Astrocyte (in vitro differentiated cells and primary cell): ENCODE data around the gene MGMT. TPM values are rescaled to one million over a fixed set of nuclear protein-coding genes. Genes with fewer than 3 reads are reported as not detected.

Source experiments
- DNase-seq: peaks from one replicate; pipeline ENCODE4 v3.0.0-alpha.2; 2010; ENCODE audit warnings: low read depth
- FAIRE-seq: peaks from 2 replicates; lab custom pipeline; 2011; peaks lifted over from hg19 to GRCh38; lab: Jason Lieb, UNC
- H2AFZ ChIP-seq: 2 replicates; pipeline ENCODE4 v1.6.0; 2012; ENCODE audit warnings: low read depth, low read length, inconsistent platforms
- H3K27ac ChIP-seq: 2 replicates; pipeline ENCODE4 v1.5.1; 2011; ENCODE audit warnings: low read depth, low read length, inconsistent platforms
- H3K27me3 ChIP-seq: 2 replicates; pipeline ENCODE4 v1.6.0; 2011; ENCODE audit warnings: low read length, inconsistent platforms; ENCODE audit not compliant: insufficient read depth
- H3K36me3 ChIP-seq: 2 replicates; pipeline ENCODE4 v1.5.1; 2011; ENCODE audit warnings: low read length, inconsistent platforms; ENCODE audit not compliant: insufficient read depth
- H3K4me1 ChIP-seq: 2 replicates; pipeline ENCODE4 v1.5.1; 2011; ENCODE audit warnings: low read length, inconsistent platforms; ENCODE audit not compliant: insufficient read depth
- H3K4me2 ChIP-seq: 2 replicates; pipeline ENCODE4 v1.6.0; 2012; ENCODE audit warnings: low read length, inconsistent platforms
- H3K4me3 ChIP-seq: 2 replicates; pipeline ENCODE4 v1.5.1; 2011; ENCODE audit warnings: low read depth, mild to moderate bottlenecking, low read length, inconsistent platforms; ENCODE audit not compliant: insufficient read depth
- H3K79me2 ChIP-seq: 2 replicates; pipeline ENCODE4 v1.6.0; 2012; ENCODE audit warnings: mild to moderate bottlenecking, low read length, inconsistent platforms; ENCODE audit not compliant: insufficient read depth
- H3K9ac ChIP-seq: 2 replicates; pipeline ENCODE4 v1.6.0; 2012; ENCODE audit warnings: mild to moderate bottlenecking, low read length, inconsistent platforms
- H3K9me3 ChIP-seq: 2 replicates; pipeline ENCODE4 v1.5.1; 2012; ENCODE audit warnings: low read depth, mild to moderate bottlenecking, low read length, inconsistent platforms; ENCODE audit not compliant: insufficient read depth
- H4K20me1 ChIP-seq: 2 replicates; pipeline ENCODE4 v1.6.0; 2012; ENCODE audit warnings: low read length, inconsistent platforms; ENCODE audit not compliant: insufficient read depth
- H3K27ac Mint-ChIP-seq: one replicate; pipeline ENCODE4 v1.8.0; 2021; ENCODE audit warnings: mild to moderate bottlenecking, mixed read lengths; ENCODE audit not compliant: unreplicated experiment
- H3K27me3 Mint-ChIP-seq: one replicate; pipeline ENCODE4 v1.8.0; 2021; ENCODE audit warnings: low read depth, mixed read lengths; ENCODE audit not compliant: unreplicated experiment
- H3K36me3 Mint-ChIP-seq: one replicate; pipeline ENCODE4 v1.8.0; 2021; ENCODE audit warnings: low read depth, mixed read lengths; ENCODE audit not compliant: unreplicated experiment
- H3K4me1 Mint-ChIP-seq: one replicate; pipeline ENCODE4 v1.8.0; 2021; ENCODE audit warnings: low read depth, mixed read lengths; ENCODE audit not compliant: unreplicated experiment
- H3K4me3 Mint-ChIP-seq: one replicate; pipeline ENCODE4 v1.8.0; 2021; ENCODE audit warnings: mild to moderate bottlenecking, moderate library complexity, mixed read lengths; ENCODE audit not compliant: unreplicated experiment
- H3K9me3 Mint-ChIP-seq: one replicate; pipeline ENCODE4 v1.8.0; 2021; ENCODE audit warnings: mild to moderate bottlenecking, mixed read lengths; ENCODE audit not compliant: unreplicated experiment
- EZH2 ChIP-seq: IDR thresholded peaks from 2 replicates; pipeline ENCODE4 v1.6.1; 2012; ENCODE audit warnings: mild to moderate bottlenecking, low read length, inconsistent platforms; ENCODE audit not compliant: insufficient read depth
- total RNA-seq: library from RNA; stranded (reverse); gene quantifications from 2 replicates; pipeline ENCODE4 v1.2.1, GENCODE V29; 2021
- TF ChIP-seq, protein P1 (sequence below): IDR thresholded peaks from 2 replicates; pipeline ENCODE4 v1.5.1; 2011; ENCODE audit warnings: low read depth, mild to moderate bottlenecking, inconsistent platforms, low read length, moderate library complexity; ENCODE audit not compliant: insufficient read depth

Gene MGMT
- total RNA-seq, 1 donor from 2014 or later, result 9.5 TPM

DNA sequence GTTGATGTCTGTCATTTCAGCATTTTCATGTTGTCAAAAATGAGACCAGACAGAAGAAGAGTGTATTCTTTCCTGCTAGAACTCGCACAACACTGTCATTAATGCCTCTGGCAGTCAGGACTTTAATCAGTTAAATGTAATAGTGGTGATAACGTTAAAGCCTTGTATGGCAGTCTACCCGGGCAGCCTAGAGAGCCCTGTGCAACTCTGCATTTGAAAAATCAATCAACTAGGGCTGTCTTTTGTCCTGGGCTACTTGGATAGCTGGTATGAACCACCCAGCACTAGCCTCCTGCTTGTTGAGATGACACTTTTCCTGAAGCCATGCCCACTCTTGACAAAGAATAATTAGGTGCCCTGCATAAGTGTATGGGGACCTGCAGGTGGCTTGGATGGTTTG, 19.8 kb downstream of the MGMT start:
- Mint-ChIP-seq H3K36me3 (peaks cover 3% of the 10 kb centered on the region), H3K4me3 (no peak overlapping the region), H3K27me3 (no peaks in the 10 kb centered on the region), H3K9me3 (peaks cover 19% of the 10 kb centered on the region), H3K4me1 (no peaks in the 10 kb centered on the region), H3K27ac (no peak overlapping the region)
- Histone ChIP-seq H2AFZ (no peak overlapping the region), H3K9ac (no peak overlapping the region), H3K27me3 (no peaks in the 10 kb centered on the region), H3K36me3 (no peaks in the 10 kb centered on the region), H3K27ac (no peak overlapping the region), H3K79me2 (no peaks in the 10 kb centered on the region), H4K20me1 (no peaks in the 10 kb centered on the region), H3K4me3 (no peak overlapping the region), H3K9me3 (peaks cover under 1% of the 10 kb centered on the region), H3K4me2 (no peak overlapping the region), H3K4me1 (no peaks in the 10 kb centered on the region)
- DNase-seq (no peak), FAIRE-seq (no peak)
- TF ChIP-seq, protein P1, sequence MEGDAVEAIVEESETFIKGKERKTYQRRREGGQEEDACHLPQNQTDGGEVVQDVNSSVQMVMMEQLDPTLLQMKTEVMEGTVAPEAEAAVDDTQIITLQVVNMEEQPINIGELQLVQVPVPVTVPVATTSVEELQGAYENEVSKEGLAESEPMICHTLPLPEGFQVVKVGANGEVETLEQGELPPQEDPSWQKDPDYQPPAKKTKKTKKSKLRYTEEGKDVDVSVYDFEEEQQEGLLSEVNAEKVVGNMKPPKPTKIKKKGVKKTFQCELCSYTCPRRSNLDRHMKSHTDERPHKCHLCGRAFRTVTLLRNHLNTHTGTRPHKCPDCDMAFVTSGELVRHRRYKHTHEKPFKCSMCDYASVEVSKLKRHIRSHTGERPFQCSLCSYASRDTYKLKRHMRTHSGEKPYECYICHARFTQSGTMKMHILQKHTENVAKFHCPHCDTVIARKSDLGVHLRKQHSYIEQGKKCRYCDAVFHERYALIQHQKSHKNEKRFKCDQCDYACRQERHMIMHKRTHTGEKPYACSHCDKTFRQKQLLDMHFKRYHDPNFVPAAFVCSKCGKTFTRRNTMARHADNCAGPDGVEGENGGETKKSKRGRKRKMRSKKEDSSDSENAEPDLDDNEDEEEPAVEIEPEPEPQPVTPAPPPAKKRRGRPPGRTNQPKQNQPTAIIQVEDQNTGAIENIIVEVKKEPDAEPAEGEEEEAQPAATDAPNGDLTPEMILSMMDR, result no peak
- no peak for TF ChIP-seq EZH2

DNA sequence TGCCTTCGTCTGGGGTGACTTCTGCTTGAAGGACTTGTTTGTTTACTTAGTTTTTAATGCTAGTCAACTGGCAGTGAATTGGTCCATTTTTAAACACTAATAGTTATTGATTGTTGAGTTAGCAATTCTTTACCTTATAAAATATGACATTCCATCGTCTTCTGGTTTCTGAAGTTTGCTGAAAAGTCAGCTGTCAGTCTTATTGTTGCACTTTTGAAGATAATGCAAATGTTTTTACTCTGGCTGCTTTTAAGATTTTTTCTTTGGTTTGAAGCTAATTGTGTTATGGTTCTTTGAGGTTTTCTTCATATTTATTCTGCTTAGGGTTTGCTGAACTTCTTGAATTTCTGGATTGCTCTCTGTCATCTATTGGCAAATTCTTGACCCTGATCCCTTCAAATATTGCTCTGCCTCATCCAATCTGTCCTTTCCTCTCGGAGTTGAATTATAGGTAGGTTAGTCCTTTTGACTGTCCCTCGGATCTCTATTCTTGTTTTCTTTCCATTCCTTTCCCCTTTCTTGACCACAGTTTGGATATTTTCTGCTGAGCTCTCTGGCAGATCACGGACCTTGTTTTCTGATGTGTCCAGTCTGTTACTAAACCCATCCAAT, 24.2 kb downstream of the MGMT start:
- Histone ChIP-seq H3K27me3 (no peaks in the 10 kb centered on the region), H3K36me3 (no peaks in the 10 kb centered on the region), H3K79me2 (no peaks in the 10 kb centered on the region), H2AFZ (no peak overlapping the region), H3K9me3 (peaks cover 4% of the 10 kb centered on the region), H3K4me2 (no peak overlapping the region), H3K27ac (no peak overlapping the region), H3K9ac (no peak overlapping the region), H4K20me1 (no peaks in the 10 kb centered on the region), H3K4me3 (no peak overlapping the region), H3K4me1 (no peaks in the 10 kb centered on the region)
- H3K27me3 Mint-ChIP-seq, result no peaks in the 10 kb centered on the region
- no peak overlapping the region for H3K4me3 Mint-ChIP-seq
- H3K36me3 Mint-ChIP-seq, result peaks cover 5% of the 10 kb centered on the region
- peaks cover 21% of the 10 kb centered on the region for H3K9me3 Mint-ChIP-seq
- DNase-seq (peak; percentile 2), FAIRE-seq (no peak)
- H3K27ac Mint-ChIP-seq, result no peak overlapping the region
- TF ChIP-seq, protein P1, result no peak
- no peak for TF ChIP-seq EZH2
- H3K4me1 Mint-ChIP-seq, result no peaks in the 10 kb centered on the region

DNA sequence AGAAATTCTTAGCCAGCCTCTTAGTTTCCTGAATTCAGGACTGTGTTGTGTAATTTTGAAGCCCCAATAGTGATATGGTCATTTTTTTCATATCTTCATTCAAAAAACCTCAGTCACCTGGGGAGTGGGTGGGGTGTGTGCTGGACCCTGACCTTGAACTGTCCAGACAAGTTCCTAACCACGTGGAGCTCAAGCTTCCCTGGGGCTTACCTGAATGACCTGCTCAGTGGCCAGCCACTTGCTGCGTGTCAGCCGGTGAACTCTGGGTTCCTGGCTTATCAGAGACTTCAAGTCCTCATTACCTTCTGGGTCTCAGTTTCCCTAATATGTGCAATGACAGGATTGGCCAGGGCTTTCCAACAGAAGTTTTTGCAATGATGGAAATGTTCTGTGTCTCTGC, 27.1 kb downstream of the MGMT start:
- Mint-ChIP-seq H3K27me3 (no peaks in the 10 kb centered on the region), H3K9me3 (peaks cover 23% of the 10 kb centered on the region), H3K27ac (no peak overlapping the region), H3K4me1 (no peaks in the 10 kb centered on the region), H3K4me3 (no peak overlapping the region), H3K36me3 (peaks cover 13% of the 10 kb centered on the region)
- no peak overlapping the region for H3K4me3 ChIP-seq
- FAIRE-seq, result no peak
- H3K9me3 ChIP-seq, result peaks cover 4% of the 10 kb centered on the region
- H3K27ac ChIP-seq, result no peak overlapping the region
- H3K27me3 ChIP-seq, result no peaks in the 10 kb centered on the region
- TF ChIP-seq, protein P1, result no peak
- TF ChIP-seq EZH2, result no peak
- no peaks in the 10 kb centered on the region for H3K4me1 ChIP-seq
- no peak overlapping the region for H2AFZ ChIP-seq
- no peak overlapping the region for H3K9ac ChIP-seq
- no peaks in the 10 kb centered on the region for H4K20me1 ChIP-seq
- no peak for DNase-seq
- no peak overlapping the region for H3K4me2 ChIP-seq
- no peaks in the 10 kb centered on the region for H3K36me3 ChIP-seq
- H3K79me2 ChIP-seq, result no peaks in the 10 kb centered on the region
